Uterus (tissue), 2 donors: ENCODE data around the gene RALB.

Source experiments
- CTCF ChIP-seq, 4 experiments: fragments of 200-600 bp in 2 of 4; fragments of 450-650 bp in 2 of 4; sonication (generic) in 2 of 4; IDR thresholded peaks; one replicate each; pipeline ENCODE4 v1.5.1; 2016 to 2019; ENCODE audit warnings: antibody characterized with exemption in 4 of 4, mild to moderate bottlenecking in 2 of 4, moderate library complexity in 1 of 4
- POLR2A ChIP-seq, 2 donors: fragments of 450-650 bp; IDR thresholded peaks; one replicate each; pipeline ENCODE4 v1.6.1; 2016; ENCODE audit warnings: antibody characterized with exemption in 2 of 2, mild to moderate bottlenecking in 1 of 2, moderate library complexity in 1 of 2

DNA sequence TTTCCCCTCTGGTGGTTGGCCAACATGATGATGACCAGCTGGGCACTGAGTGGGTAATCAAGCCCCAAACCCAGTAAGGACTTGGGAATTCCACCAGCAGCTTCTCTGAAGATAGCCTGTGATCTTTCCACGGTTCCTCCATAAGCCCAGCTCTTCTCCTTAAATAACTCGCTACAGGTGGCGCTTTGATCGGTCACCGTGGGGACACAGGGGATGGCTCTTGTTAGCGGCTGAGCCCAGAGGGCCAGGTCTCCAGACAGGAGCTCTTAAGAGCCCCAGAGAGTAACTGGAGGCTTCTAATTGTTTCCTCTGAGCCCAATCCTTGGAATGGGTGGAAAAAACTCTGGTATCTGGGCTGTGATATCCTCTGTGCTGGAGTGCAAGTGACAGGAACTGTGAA lies 79.7 kb downstream of the RALB start:
- TF ChIP-seq CTCF (IDR thresholded peaks at IDR 0.05): no peak
- TF ChIP-seq POLR2A (IDR thresholded peaks at IDR 0.05): no peak
